ENCODE measurements around the gene NAA80.
"Not testable (repeated sequence)": the region's sequence is repeated elsewhere in the genome, so short reads cannot be mapped to it uniquely, and the experiment has no call there.

The NAA80 gene

DNA sequence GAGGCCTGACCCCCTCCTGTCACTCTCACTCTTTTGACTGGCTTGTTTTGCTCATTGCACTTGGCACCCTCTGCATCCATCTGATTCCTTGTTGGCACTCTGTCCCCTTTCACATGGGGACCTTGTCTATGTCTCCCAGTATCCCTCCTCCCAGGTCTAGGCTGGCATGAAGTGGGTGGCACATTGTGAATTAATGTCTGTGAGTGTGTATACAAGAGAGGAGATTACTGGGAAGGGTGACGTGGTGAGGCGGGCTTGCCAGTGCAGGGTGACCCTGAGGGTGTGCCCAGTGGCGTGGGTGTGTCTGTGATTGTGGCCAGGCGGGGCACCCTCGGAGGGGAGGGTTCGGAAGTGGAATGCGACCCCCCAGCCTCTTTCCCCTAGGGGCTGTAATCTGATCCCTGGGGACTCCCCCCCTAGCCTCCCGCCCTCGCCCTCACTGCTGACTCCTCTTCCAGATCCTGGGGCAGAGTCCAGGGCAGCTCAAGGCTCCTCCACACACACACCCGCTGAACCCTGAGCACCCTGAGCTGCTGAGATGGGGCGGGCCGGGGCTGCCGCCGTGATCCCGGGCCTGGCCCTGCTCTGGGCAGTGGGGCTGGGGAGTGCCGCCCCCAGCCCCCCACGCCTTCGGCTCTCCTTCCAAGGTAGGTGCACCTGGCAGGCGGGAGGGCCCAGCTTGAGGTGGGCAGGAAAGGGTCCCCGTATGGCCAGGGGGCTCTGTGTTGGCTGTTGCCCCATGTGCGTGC, 30.3 kb downstream of the NAA80 start, which contains the start of gene SEMA3B:
SEMA3B (plus strand) TSS at position 445 of the 749 bp plus-strand sequence; CDS start at position 539, 94 bp downstream.
- no peak for DNase-seq

DNA sequence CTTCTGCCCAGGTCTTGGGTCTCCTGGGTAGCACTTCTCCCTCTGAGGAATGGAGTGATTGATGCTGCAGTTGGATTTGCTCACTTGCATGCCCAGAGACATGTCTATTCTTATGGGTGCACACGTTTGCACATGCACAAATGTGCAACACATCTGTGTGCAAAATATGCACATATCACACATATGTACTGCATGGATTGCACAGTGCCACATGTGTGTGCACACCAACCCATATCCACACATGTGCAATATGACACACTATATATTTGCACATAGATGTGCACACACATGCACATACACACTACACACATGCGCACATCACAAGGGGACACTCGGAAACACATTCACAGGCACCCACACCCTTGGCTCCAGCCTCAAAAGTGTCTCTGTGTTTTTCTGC, 30.9 kb downstream of the NAA80 start:
- no peak for DNase-seq

DNA sequence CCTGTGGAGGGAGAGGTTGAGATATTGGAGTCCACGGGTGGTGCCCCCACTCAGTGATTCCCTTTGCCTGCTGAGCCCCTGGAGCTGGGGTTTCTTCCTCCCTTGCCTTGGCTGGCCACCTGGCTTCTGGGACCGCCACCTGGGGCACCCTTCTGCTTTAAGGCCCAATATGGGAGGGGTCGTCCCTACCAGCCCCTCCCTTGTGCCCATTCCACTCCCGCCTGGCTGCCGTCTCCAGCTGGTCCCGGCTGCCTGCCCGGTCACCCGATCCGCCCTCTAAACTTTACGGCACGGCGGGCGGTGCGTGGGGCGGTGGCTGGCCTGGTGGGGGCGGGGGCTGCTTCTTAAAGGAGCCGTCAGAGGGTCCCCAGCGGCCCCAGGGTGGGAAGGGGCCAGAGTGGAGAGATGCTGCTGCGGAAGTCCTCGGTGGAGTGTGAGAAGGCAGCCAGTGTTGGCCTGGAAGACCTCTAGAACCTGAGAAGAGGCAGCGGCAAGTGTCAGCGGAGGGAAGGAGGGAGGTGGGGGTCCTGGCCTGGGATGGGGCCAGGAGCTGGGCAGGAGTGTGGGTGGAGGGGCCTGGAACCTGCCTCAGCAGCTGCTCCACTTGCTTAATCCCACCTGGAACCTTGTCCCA, 31.8 kb downstream of the NAA80 start:
- DNase-seq: no peak

DNA sequence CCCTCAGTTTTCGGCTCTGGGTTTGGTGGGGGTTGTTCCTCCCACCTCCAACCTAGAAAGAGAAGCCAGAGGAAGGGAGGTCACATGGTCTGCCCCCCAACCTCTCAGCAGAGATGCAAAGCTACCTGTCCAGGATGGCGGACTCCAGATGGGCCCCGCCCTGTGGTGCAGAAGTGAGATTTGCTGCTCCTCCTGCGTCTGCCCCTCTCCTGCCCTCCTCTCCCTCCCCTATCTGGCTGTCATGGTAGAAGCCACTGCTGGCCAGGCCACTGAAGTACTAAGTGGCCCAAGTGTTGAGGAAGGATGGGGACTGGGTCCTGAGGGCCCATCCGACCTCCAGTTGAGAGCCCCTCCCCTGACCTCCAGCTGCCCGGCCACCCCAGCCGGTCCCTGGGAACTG, 32.4 kb downstream of the NAA80 start:
- DNase-seq: no peak

DNA sequence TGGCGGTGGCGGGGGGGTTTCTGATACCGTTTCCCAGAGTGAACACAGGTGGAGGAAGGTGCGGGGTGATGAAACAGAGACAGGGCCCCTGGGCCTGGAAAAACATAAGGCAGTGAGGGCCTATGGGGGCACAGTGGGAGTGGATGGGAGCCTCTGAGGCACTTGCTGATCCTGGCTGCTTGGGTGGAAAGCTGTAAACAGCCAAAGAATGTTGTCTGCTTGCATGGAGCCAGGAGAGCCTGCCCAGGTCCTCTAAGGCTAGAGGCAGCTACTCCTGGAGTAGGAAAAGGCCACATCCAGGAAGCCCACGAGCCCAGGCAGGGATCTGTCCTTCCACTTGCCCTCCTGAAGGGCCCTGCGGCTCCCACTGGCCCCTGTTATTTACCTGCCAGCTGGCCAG, 33.2 kb downstream of the NAA80 start:
- no peak for DNase-seq

DNA sequence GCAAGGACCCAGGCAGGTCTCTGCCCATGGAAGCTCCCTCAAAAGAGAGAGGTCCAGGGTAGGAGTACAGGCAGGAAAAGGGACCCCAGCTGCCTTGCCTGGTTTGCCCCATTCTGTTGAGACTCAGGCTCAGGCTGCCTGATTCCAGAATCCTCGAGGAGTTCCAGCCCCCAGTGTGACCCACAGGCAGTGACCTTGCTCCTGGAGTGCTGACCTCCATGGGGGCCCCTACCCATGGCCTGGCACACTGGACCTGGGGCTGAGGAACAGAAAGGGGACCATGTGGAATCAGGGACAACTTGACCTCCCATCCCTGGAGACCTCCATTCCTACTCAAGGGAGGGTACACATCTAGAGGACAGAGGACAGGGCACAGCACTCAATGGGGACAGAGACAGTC, 33.6 kb downstream of the NAA80 start:
- DNase-seq: no peak

DNA sequence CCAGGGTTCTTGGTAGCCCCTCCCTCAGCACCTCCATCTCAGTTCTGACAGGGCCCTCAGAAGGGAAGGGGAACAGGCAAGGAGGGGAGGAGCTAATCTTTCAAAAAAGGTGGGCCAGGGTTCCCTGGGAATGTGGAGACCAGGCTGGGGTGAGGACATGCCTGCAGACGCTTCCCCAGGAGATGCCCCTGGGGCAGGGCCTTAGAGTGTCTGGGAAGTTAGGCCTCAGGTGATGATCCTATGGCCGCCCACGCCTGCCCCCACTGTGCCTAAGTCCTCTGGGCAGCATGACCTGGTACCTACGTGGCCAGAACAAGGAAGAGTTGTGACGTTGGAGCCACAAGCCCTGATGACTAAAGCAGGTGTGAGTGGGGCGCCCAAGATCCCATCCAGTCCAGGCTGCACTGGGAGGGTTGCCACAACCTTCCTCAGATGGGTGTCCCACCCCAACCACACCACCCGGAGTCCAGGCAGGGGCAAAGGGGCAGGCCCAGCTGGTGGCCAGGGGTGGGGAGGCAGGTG, 34.2 kb downstream of the NAA80 start:
- DNase-seq: no peak

DNA sequence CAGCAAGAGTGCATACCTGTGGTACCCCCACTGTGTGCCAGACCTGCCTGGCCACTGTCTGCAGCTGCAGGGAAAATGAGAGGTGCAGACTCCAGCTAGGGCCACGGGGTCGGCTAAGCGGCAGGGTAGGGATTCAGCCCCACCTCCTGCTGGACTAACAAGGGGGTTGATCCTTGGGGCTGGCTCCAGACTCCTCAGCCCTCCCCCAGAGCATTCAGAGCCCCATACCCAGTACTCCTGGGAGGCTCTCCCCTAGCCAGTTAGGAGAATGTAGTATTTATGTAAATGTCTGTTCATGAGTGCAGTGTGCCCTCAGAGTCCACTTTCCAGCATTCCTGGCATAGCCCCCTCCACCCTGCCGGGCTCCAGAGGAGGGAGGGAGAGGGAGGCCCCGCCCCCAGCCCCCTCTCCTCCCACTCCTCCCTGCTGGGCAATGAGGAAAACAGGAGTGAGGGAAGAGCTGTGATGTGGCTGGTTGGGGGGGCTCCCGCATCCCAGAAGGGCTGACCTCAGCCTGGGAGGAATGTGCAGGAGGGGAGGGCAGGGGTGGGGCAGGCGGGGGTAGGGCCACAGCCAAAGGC, 34.7 kb downstream of the NAA80 start:
- no peak for DNase-seq

DNA sequence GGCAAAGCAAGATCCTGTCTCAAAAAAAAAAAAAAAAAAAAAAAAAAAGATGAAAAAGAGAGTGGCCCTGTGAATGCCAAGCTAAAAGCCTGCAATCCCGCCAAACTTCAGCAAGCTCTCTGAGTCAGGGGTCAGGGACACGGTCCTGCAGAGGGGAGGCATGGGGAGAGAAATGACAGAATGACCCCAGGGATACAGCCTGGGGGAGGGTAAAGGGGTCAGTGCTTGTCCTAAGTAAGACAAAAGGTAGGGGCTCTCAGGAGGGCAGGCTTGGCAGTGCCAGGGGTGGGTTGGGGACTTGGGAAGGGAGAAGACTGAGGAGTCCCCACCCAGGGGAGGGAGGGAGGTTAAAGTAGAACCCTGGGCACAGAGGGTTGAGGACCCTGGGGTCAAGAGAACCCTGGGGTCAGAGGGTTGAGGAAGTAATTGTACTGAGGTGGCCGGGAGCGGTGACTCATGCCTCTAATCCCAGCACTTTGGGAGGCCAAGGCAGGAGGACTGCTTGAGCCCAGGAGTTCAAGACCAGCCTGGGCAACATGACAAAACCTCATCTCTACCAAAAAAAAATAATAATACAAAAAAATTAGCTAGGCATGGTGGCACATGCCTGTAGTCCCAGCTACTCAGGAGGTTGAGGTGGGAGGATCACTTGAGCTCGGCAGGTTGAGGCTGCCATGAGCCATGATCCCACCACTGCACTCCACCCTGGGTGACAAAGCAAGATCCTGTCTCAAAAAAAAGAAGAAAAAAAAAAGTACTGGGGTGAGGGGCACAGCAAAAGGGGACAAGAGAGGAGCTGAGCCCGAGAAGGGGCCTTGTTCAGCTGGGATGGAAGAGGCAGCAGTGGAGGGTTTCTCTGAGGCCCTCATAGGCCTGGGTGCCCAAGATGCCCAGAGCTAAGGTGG, 35.5 kb downstream of the NAA80 start:
- no peak for DNase-seq

DNA sequence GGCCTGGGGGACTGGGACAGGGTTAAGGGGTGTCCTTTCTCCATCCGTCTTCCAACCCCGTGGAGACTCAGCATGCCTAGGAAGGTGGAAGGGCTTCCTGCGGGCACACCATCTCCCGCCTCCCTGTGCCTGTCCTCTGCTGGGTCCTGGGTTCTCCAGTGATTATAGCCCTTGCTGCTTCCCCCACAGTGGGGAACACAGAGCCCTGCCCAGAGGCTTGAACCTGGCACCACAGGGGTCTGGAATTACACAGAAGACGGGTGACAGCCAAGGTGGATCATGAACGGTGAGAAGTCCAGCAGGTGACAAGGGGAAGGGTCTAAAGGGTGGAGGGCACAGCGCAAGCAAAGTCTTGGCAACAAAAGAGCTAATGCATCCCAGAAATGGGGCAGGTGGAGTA, 36.4 kb downstream of the NAA80 start:
- DNase-seq: no peak

DNA sequence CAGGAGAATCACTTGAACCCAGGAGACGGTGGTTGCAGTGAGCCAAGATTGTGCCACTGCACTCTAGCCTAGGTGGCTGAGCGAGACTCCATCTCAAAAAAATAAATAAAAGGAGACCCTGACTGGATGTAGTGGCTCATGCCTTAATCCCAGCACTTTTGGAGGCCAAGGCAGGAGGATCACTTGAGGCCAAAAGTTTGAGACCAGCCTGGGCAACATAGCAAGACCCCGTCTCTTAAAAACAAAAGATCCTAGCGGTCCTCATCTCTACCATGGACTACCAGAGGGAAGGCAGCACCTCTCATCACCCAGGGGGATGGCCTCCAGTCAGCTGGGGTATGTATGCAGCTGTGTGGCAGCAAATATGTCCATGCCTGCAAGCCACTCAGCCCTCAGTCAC, 37.0 kb downstream of the NAA80 start:
- not testable (repeated sequence) for DNase-seq

DNA sequence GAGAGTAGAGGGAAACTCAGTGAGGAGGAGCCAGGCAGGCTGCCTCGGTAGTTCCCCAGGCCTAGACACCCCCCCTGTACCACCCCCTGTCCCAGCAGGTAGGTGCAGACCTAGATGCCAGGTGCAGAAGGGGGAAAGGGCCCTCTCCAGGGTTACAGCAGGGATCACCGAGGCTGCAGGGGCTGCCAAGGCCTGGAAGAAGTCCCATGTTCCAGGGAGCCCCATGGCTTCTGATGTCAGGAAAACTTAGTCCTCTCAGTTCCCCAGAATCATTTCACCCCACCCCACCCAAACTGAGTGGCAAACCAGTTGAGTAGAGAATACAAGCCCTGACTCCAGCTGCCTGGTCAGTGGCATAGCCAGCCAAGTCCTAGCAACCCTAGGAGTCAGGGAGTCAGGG, 37.7 kb downstream of the NAA80 start:
- DNase-seq: no peak

DNA sequence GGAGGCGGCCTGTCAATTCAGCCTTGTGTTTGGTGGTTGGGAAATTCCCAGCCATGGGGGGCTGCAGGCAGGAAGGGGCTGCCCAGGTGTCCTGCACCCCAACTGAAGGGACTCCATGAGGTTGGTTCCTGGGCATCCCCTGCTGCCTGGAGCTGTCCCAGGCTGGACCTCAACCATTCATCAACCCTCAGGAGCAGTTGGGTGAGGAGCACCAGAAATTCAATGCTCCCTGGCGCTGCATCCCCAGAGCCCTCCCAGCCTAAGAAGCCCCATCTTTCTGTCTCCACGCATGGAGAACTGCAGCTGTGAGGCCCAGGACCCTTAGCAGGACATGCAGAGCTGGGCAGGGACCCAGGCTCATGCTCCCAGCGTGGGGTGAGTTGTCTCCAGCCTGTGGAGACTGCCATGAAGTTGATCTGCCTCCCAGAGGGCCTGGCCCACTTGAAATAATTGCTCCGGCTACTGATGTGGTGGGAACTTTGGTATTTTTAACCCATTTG, 38.2 kb downstream of the NAA80 start:
- no peak for DNase-seq

DNA sequence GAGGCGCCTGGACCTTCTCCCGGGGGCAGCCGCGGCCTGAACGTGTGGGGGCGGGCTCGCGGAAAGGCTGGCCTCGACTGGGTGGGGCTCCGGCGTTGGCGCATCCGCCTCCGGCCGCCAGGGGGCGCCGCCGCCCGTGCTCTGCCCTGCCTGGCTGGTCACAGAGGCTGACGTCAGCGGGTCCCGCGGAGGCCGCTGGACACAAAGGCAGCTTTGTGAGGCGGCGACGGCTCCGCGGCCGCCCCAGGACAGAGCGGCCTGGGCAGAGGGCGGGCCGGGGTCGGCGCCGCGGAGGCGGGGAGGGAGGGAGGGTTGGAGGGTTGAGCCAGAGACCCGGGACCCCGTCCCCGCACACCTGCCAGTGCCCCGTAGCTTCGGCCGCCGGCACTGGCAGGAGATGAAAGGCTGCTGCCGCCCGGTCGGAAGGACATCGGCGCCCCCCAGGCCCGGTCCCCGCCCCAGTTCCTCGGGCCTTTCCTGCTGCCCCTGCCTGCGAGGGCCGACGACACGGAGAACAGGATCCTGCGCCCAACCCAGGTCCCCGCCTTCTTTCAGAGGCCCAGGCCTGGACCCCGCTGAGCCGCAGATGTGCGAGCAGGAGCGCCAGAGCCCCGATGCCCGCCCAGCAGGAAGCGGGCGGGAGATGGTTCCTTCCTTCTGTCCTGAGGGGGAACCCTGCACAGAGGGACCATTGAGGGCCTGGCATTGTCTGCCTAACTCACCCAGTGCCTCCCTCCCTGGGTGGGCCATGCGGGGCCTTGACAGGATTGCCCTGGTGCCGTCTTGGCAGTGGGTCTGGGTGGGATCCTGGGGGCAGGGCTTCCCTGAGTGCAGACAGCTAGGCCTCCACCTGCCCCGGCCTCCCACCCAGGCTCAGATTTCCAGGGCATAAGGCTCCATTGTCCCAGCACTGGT, 38.9 kb downstream of the NAA80 start:
- DNase-seq: peak; percentile 35 to 38

DNA sequence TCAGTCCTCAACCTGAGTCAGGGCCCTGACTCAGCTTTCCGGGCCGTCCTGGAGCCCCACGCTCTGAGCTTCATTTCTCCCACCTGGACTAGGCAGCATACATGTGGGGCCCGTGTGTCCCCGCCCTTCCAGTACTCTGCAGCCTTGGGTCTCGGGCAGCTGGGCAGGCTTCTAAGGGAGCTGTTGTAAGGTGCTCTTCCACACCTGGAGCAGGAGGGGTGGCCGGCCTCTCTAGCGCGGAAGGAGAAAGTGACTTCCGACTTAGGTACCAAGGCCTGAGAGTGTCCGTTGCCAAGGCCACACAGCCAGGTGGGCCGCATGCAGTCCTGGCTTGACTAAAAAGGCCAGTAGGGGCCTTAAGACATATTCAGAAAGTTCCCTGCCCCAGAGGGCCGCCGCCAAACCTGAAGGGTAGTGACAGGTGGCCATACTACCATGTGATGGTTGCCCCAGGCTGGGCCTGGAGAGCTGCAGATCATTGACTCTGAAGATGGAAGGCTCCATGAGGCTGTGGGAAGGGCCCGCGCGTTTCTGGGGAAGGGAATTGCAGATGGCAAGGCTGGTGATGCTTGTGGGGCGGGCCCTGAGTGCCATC, 39.7 kb downstream of the NAA80 start:
- no peak for DNase-seq

DNA sequence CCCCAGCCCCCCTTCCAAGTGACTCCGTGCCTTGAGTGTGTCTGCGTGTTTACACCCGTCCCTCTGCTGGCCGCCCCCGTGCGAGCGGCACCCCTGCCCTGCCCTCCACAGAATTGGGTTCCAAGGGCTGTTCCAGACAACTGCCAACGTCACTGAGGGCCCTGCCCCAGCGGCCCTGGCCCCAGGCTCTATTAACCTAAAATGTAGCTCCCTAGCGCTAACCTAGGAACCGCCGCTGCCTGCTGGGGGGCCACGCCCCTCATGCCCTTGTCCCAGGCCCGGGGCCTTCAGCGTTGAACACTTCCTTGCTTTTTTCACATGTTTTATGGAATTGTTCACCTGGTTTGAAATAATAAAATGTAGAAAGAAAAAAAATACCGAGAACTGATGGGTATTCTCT, 40.2 kb downstream of the NAA80 start:
- no peak for DNase-seq

DNA sequence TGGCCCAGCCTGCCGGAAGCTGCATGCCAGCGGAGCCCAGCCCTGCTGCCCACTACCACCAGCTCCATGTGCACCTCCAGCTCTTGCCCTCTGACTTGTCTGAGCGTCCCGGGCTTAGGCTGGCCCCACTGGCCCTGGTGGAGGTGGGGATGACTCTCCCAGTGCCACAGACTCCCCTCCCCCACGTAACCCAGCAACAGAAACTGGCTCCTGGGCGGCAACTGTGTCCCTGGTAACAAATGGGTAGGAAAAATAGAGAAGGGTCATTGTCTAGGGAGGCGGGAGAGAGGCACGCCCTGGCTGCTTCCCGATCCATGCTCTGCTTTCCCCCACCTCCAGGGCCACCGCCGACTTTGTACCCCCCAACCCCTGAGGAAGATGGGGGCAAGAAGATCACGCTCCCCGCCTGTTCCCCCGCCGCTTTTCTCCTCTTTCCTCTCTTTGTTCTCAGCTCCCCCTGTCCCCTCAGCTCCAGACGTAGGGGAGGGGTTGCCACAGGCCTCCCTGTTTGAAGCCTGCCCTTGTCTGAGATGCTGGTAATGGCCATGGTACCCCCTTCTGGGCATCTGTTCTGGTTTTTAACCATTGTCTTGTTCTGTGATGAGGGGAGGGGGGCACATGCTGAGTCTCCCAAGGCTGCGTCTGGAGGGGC, 41.0 kb downstream of the NAA80 start:
- no peak for DNase-seq

DNA sequence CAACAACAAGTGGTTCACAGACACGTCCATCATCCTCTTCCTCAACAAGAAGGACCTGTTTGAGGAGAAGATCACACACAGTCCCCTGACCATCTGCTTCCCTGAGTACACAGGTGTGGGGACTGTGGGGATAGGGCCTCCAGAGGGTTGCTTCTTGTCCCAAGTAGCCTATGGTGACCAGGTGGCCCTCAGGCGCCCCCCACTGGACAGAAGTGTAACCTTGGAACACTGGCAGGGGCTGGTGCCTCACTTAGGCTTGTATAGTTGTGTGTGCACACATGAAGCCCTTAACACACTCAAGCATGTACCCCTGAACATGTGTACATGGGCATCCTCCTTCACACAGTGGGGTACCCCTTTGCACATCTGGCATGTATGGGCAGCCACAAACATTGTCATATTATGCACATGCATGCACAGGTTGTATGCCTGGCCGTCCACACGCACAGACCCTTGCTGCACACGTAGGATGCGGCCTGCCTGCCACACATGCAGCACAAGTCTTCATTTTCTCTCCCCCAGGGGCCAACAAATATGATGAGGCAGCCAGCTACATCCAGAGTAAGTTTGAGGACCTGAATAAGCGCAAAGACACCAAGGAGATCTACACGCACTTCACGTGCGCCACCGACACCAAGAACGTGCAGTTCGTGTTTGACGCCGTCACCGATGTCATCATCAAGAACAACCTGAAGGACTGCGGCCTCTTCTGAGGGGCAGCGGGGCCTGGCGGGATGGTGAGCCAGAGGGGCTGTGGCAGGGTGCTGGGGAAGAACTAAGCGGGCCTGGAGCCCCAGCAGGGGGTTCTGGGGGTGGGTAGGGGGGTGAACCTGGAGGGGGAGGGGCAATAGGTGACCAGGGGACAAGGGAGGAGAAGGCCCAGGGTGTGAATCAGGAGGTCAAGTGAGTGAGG, 42.0 kb downstream of the NAA80 start:
- DNase-seq: no peak

DNA sequence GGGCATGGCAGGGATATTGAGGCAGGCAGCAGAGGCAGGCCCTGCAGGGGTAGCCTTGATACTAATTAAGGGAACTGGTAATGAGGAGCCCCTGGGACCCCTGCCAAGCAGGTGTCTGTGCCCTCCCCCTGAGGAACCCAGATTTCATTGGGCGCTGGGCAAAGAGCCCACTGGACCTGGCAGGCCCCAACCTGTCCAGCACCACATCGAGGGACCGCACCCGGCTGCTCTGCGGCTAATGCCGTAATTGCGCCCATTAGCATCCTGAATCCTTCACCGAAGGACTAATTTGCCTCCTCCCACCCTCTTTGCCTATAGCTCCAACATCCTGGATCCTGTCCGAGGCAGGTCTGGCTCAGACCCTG, 44.0 kb downstream of the NAA80 start:
- no peak for DNase-seq
